Keratinocyte (primary cell): ENCODE results near the gene STPG4. TPM values are rescaled to one million over a fixed set of nuclear protein-coding genes. Genes with fewer than 3 reads are reported as not detected.

Experiments used
- DNase-seq: peaks from one replicate; pipeline ENCODE4 v3.0.0-alpha.2; 2011; ENCODE audit warnings: low read depth, missing footprints, low spot score
- FAIRE-seq: peaks from 2 replicates; lab custom pipeline; 2011; peaks lifted over from hg19 to GRCh38; lab: Jason Lieb, UNC
- H2AFZ ChIP-seq: 2 replicates; pipeline ENCODE4 v1.6.0; 2012; ENCODE audit warnings: low read length, control low read depth, inconsistent platforms; ENCODE audit not compliant: control insufficient read depth
- H3K27ac ChIP-seq: 2 replicates; pipeline ENCODE4 v1.5.1; 2011; ENCODE audit warnings: low read length; ENCODE audit not compliant: control insufficient read depth, insufficient read depth
- H3K27me3 ChIP-seq: 3 replicates; pipeline ENCODE4 v1.6.0; 2011; ENCODE audit warnings: low read length; ENCODE audit not compliant: control insufficient read depth, insufficient read depth; ENCODE audit errors: extremely low read depth
- H3K36me3 ChIP-seq, 2 experiments: 2 replicates in 1 of 2; 3 replicates in 1 of 2; pipeline ENCODE4 v1.5.1; 2011; ENCODE audit warnings: low read length in 2 of 2, mild to moderate bottlenecking in 1 of 2; ENCODE audit not compliant: control insufficient read depth in 2 of 2, insufficient read depth in 2 of 2; ENCODE audit errors: extremely low read depth in 1 of 2
- H3K4me1 ChIP-seq: 3 replicates; pipeline ENCODE4 v1.5.1; 2011; ENCODE audit warnings: low read length; ENCODE audit not compliant: control insufficient read depth, insufficient read depth; ENCODE audit errors: extremely low read depth
- H3K4me2 ChIP-seq: 3 replicates; pipeline ENCODE4 v1.6.0; 2011; ENCODE audit warnings: low read depth, low read length; ENCODE audit not compliant: control insufficient read depth, insufficient read depth; ENCODE audit errors: extremely low read depth
- H3K4me3 ChIP-seq, 3 experiments: fragments of 200-600 bp in 1 of 3; sonication (generic) in 1 of 3; 2 replicates in 2 of 3; 3 replicates in 1 of 3; pipeline ENCODE4 v1.5.1; 2011 to 2016; ENCODE audit warnings: low read length in 3 of 3, mild to moderate bottlenecking in 3 of 3, control low read depth in 2 of 3, inconsistent platforms in 1 of 3, low read depth in 1 of 3, mixed read lengths in 1 of 3, mixed run types in 1 of 3, moderate library complexity in 1 of 3; ENCODE audit not compliant: control insufficient read depth in 2 of 3, insufficient read depth in 2 of 3; ENCODE audit errors: extremely low read depth in 1 of 3
- H3K79me2 ChIP-seq: 2 replicates; pipeline ENCODE4 v1.6.0; 2012; ENCODE audit warnings: low read length; ENCODE audit not compliant: control insufficient read depth, insufficient read depth
- H3K9ac ChIP-seq: 3 replicates; pipeline ENCODE4 v1.6.0; 2011; ENCODE audit warnings: low read length; ENCODE audit not compliant: control insufficient read depth, insufficient read depth; ENCODE audit errors: extremely low read depth
- H3K9me1 ChIP-seq: 3 replicates; pipeline ENCODE4 v1.6.0; 2011; ENCODE audit warnings: low read length; ENCODE audit not compliant: control insufficient read depth, insufficient read depth; ENCODE audit errors: extremely low read depth
- H3K9me3 ChIP-seq: 2 replicates; pipeline ENCODE4 v1.5.1; 2012; ENCODE audit warnings: low read depth, low read length; ENCODE audit not compliant: control insufficient read depth
- H4K20me1 ChIP-seq: 3 replicates; pipeline ENCODE4 v1.6.0; 2011; ENCODE audit warnings: low read length; ENCODE audit not compliant: control insufficient read depth, insufficient read depth; ENCODE audit errors: extremely low read depth
- EZH2 ChIP-seq: IDR thresholded peaks from one replicate; pipeline ENCODE4 v1.6.1; 2012; ENCODE audit warnings: inconsistent platforms, mild to moderate bottlenecking, low read length, moderate library complexity
- dilution Hi-C: fragments of 300-500 bp; cut with MboI; formaldehyde crosslinking; loops from one replicate; pipeline ENCODE4 v1.7.0; 2020; ENCODE audit warnings: low sequenced_read_pairs; ENCODE audit not compliant: extremely low pct_ligation_motif_present
- polyA plus RNA-seq, 5 experiments: library from polyadenylated mRNA; depleted of rRNA in 3 of 5; stranded (reverse) in 3 of 5; stranded (forward) in 1 of 5; unstranded in 1 of 5; fragments of >200 nt; gene quantifications; 1 replicate in 1 of 5; 2 replicates in 3 of 5; 3 replicates in 1 of 5; pipeline versions ENCODE4 v1.2.1 to v1.2.3, GENCODE V29; 2011 to 2012; ENCODE audit warnings: missing spikeins in 2 of 5, low read depth in 1 of 5, low replicate concordance in 1 of 5
- TF ChIP-seq, protein P1 (sequence below), 3 experiments: IDR thresholded peaks in 1 of 3; conservative IDR thresholded peaks in 1 of 3; optimal IDR thresholded peaks in 1 of 3; 2 replicates in 2 of 3; 3 replicates in 1 of 3; pipeline versions ENCODE3 to v1.5.1; 2011; ENCODE audit warnings: low read length in 3 of 3, mild to moderate bottlenecking in 3 of 3, moderate library complexity in 2 of 3, control low read depth in 1 of 3, inconsistent platforms in 1 of 3; ENCODE audit not compliant: insufficient read depth in 2 of 3; ENCODE audit errors: extremely low read depth in 1 of 3

STPG4 gene
- polyA plus RNA-seq, 1 donor (not counting 4 experiments of a cell fraction or from before 2014, with no cell fraction given) = 0.26 TPM

- no peak overlapping the region for H3K4me3 ChIP-seq
- H3K9me3 ChIP-seq = no peaks in the 10 kb centered on the region
- H3K4me1 ChIP-seq = peaks cover 16% of the 10 kb centered on the region
- no peaks in the 10 kb centered on the region for H3K9me1 ChIP-seq
- no peak overlapping the region for H2AFZ ChIP-seq
- no peak overlapping the region for H3K4me2 ChIP-seq
- no peaks in the 10 kb centered on the region for H3K79me2 ChIP-seq
- FAIRE-seq (no peak), DNase-seq (no peak)
- no peak for TF ChIP-seq EZH2
- TF ChIP-seq, protein P1, sequence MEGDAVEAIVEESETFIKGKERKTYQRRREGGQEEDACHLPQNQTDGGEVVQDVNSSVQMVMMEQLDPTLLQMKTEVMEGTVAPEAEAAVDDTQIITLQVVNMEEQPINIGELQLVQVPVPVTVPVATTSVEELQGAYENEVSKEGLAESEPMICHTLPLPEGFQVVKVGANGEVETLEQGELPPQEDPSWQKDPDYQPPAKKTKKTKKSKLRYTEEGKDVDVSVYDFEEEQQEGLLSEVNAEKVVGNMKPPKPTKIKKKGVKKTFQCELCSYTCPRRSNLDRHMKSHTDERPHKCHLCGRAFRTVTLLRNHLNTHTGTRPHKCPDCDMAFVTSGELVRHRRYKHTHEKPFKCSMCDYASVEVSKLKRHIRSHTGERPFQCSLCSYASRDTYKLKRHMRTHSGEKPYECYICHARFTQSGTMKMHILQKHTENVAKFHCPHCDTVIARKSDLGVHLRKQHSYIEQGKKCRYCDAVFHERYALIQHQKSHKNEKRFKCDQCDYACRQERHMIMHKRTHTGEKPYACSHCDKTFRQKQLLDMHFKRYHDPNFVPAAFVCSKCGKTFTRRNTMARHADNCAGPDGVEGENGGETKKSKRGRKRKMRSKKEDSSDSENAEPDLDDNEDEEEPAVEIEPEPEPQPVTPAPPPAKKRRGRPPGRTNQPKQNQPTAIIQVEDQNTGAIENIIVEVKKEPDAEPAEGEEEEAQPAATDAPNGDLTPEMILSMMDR (optimal IDR thresholded peaks at IDR 0.05 in 1 of 3, IDR thresholded peaks at IDR 0.05 in 1 of 3, conservative IDR thresholded peaks at IDR 0.05 in 1 of 3; ENCODE audit: extremely low read depth in 1 of 3, insufficient read depth in 2 of 3, low read length in 3 of 3) = no peak
- H3K27me3 ChIP-seq = no peaks in the 10 kb centered on the region
- H3K9ac ChIP-seq = no peak overlapping the region
- peaks cover 5 to 8% of the 10 kb centered on the region in 2 experiments for H3K36me3 ChIP-seq
- no peak overlapping the region for H3K27ac ChIP-seq
- no peaks in the 10 kb centered on the region for H4K20me1 ChIP-seq
- dilution Hi-C loops = no loop called here
Observed at GRCh38 chr2:47063538-47063930, 91.6 kb downstream of the STPG4 start.

- H4K20me1 ChIP-seq = no peaks in the 10 kb centered on the region
- no peak overlapping the region for H3K27ac ChIP-seq
- DNase-seq = no peak
- no peak overlapping the region for H3K4me3 ChIP-seq
- no peak overlapping the region for H3K4me2 ChIP-seq
- H3K9ac ChIP-seq = no peak overlapping the region
- H3K4me1 ChIP-seq = peaks cover 16% of the 10 kb centered on the region
- no peaks in the 10 kb centered on the region for H3K9me1 ChIP-seq
- no peaks in the 10 kb centered on the region for H3K79me2 ChIP-seq
- no peaks in the 10 kb centered on the region for H3K27me3 ChIP-seq
- peaks cover 5 to 8% of the 10 kb centered on the region in 2 experiments for H3K36me3 ChIP-seq
- no peak for TF ChIP-seq EZH2
- TF ChIP-seq, protein P1 (optimal IDR thresholded peaks at IDR 0.05 in 1 of 3, IDR thresholded peaks at IDR 0.05 in 1 of 3, conservative IDR thresholded peaks at IDR 0.05 in 1 of 3; ENCODE audit: extremely low read depth in 1 of 3, insufficient read depth in 2 of 3, low read length in 3 of 3) = no peak
- FAIRE-seq = no peak
- no peak overlapping the region for H2AFZ ChIP-seq
- dilution Hi-C loops = no loop called here
- H3K9me3 ChIP-seq = no peaks in the 10 kb centered on the region
Observed at GRCh38 chr2:47062681-47063537, 92.2 kb downstream of the STPG4 start.
